GM19035 (cell line): ENCODE measurements around the gene GNB3.

Source experiments
- ATAC-seq: cut with Tn5 transposase; IDR thresholded peaks from one replicate; pipeline ENCODE4 v1.9.1; 2021; ENCODE audit not compliant: unreplicated experiment

The GNB3 gene

GRCh38 chr12:6840761-6841515, at the start of gene GNB3:
TSS of gene GNB3 (plus strand) at chr12:6840925. CDS start at chr12:6841288, 363 bp downstream.
- ATAC-seq: no peak

- no peak for ATAC-seq
Observed at GRCh38 chr12:6791931-6792520, 48.7 kb upstream of the GNB3 start.

- no peak for ATAC-seq
Observed at GRCh38 chr12:6792522-6793201, 48.1 kb upstream of the GNB3 start.

DNA sequence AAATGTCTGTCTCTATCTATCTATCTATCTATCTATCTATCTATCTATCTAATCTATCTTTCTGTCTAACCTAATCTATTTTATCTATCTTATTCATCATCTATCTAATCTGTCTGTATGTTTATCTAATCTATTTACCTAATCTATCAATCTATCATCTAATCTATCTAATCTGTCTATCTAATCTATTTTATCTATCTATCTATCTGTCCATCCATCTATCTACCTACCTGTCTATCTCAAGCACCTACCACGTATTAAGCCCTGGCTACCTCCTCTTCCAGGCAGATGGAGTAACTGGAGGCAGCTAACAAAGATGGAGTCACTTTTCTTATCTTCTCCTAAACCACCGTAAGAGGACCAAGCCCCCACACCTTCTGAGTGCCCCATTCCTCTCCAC, 45.6 kb upstream of the GNB3 start:
- ATAC-seq: no peak

GRCh38 chr12:6796576-6796975, 44.1 kb upstream of the GNB3 start:
- ATAC-seq: no peak

DNA sequence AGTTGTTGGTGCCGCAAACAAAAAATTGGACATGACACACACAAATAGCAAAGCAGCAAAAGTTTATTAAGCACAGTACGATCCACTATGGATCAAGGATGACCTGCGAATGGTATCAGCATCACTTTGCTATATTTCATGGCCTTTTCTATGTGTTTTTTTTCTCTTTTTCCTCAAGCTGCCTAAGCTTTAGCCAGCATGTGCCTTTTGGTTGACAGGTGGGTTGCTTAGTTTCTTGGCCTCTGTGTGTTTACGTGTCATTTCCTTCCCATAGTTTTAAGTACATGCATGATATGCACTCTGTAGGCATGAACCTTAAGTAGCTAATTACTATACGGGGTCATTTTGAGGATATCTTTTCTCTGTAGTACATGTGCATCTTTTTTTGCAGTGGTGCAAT, 41.6 kb upstream of the GNB3 start:
- ATAC-seq: no peak

DNA sequence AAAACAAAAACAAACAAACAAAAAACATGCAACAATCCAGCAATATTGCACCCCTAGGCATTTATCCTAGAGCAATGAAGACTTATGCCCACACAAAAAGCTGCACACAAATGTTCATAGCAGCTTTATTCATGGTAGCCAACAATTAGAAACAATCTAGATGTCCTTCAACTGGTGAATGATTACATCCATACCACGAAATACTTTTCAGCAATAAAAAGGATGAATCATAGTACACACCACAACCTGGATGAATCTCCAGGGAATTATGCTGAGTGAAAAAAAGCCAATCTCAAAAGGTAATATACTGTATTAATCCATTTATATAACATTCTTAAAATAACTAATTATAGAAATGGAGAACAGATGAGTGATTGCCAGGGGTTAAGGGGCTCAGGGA, 33.6 kb upstream of the GNB3 start:
- ATAC-seq: no peak

- ATAC-seq: no peak
Observed at GRCh38 chr12:6809056-6809455, 31.7 kb upstream of the GNB3 start.

DNA sequence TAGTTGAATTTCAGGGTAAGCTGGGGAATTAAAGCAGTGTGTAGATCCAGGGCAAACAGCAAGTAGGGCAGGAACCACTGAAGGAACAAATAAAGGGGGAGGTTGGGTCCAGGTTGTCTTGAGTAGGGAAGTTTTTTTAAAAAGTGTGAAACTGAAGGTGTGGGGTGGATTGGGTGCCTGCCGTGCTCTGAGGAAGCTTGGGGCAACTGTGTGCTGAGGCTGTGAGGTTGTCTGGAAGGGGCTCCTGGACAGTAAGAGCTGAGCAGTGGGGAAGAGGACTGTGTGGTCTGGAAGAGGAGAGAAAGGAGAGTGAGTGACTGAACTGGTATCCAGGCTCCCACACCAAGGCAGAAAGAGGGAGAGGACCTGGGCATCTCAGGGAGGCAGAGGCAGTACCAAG, 30.0 kb upstream of the GNB3 start:
- ATAC-seq: no peak

DNA sequence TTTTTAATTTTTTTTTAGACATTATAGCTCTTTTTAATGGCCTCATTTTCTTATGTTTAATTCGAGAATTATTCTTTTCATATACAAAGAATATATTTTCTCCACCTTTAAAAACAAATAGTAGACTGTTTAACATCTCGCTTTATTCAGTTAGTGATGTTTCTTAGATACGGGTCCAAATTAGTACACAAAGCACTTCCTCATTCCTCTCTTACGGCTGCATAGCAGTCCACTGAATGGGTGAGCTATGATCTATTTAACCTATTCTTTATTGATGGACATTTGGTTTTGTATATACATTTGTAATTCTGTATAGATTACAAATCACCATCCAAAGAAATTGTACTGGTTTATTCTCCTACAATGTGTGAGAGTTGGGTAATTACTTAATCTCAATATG, 27.4 kb upstream of the GNB3 start:
- ATAC-seq: no peak

DNA sequence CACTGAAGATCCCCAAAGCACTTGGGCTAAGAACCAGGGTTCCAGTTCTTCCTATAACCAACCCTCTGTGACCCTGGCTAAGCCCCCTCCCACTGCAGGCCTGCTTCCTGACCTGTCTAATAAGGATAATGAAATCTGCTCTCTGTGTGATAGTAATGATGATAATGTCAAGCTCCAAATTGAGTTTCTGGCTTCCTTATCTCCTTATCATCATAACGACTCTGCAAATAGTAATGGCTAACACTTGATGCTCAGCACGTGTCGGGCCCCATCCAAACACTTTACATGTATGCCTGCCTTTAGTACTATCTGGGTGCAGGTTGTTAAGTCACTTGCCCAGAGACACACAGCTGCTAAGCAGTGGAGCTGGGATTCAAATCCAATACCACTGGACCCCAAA, 24.1 kb upstream of the GNB3 start:
- ATAC-seq: no peak

DNA sequence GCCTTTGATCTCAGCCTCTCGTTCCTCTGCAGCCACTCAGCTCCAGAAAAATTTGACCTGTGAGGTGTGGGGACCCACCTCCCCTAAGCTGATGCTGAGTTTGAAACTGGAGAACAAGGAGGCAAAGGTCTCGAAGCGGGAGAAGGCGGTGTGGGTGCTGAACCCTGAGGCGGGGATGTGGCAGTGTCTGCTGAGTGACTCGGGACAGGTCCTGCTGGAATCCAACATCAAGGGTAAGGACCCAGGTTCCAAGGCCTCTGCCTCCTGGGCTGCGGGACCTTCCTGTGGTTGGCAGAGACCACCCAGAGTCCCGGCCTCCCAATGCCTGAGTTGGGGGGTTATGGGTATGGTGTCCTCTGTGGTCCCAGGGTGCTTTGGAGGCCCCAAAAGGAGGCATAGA, 23.6 kb upstream of the GNB3 start:
- ATAC-seq: no peak

- ATAC-seq: no peak
Observed at GRCh38 chr12:6817662-6818157, 23.0 kb upstream of the GNB3 start.

- no peak for ATAC-seq
Observed at GRCh38 chr12:6818222-6818621, 22.5 kb upstream of the GNB3 start.

DNA sequence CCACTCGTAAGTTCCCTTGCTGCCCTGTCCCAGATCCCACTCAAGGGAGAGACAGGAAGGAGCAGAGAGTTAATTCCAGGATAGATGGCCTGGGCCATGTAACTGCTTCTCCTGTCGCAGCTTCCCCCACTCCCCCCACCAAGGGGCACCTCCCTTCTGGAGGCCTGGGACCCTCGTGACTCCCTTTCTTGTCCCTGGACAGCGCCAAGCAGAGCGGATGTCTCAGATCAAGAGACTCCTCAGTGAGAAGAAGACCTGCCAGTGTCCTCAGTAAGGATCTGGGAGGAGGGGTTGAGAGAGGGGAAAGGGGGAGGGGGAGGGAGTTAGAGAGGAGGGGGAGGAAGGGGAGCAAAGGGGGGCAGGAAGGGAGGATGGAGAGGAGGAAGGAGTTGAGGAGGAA, 22.1 kb upstream of the GNB3 start:
- no peak for ATAC-seq

GRCh38 chr12:6819106-6820030, 21.4 kb upstream of the GNB3 start:
- ATAC-seq: no peak

DNA sequence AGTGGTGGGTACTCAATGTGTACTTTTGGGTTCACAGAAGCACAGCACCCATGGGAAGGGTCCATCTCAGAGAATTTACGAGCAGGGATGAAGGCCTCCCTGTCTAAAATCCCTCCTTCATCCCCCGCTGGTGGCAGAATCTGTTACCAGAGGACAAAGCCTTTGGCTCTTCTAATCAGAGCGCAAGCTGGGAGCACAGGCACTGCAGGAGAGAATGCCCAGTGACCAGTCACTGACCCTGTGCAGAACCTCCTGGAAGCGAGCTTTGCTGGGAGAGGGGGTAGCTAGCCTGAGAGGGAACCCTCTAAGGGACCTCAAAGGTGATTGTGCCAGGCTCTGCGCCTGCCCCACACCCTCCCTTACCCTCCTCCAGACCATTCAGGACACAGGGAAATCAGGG, 20.6 kb upstream of the GNB3 start:
- ATAC-seq: no peak

GRCh38 chr12:6821591-6822425, 18.9 kb upstream of the GNB3 start, which contains the start of gene GPR162:
TSS of gene GPR162 (plus strand) at chr12:6821821. CDS start at chr12:6823899, 2,078 bp downstream.
- ATAC-seq: no peak

- no peak for ATAC-seq
Observed at GRCh38 chr12:6822426-6823135, 18.1 kb upstream of the GNB3 start.
